GM23338 (cell line): ENCODE results near the gene CANX. TPM values are rescaled to one million over a fixed set of nuclear protein-coding genes. Genes with fewer than 3 reads are reported as not detected.

Source experiments
- ATAC-seq: fragments of 200-7000 bp; cut with Tn5 transposase; 3 replicates; pipeline ENCODE4 v1.9.1; 2020
- DNase-seq: peaks from one replicate; pipeline ENCODE4 v3.0.0-alpha.2; 2015; ENCODE audit warnings: low spot score
- H2AFZ ChIP-seq: fragments of 200-600 bp; sonication (generic); 2 replicates; pipeline ENCODE4 v1.8.0; 2016; ENCODE audit warnings: antibody characterized with exemption, mild to moderate bottlenecking, moderate library complexity
- H3F3A ChIP-seq: fragments of 200-600 bp; sonication (generic); replicated peaks from 2 replicates; pipeline ENCODE4 v1.8.0; 2017; ENCODE audit warnings: antibody characterized with exemption, mixed run types, low read depth
- H3K27ac ChIP-seq: fragments of 200-600 bp; sonication (generic); 2 replicates; pipeline ENCODE4 v1.6.1; 2016; ENCODE audit warnings: low read depth
- H3K27me3 ChIP-seq: fragments of 200-600 bp; sonication (generic); 2 replicates; pipeline ENCODE4 v1.8.0; 2016; ENCODE audit warnings: mild to moderate bottlenecking, mixed run types, moderate library complexity; ENCODE audit not compliant: insufficient read depth
- H3K36me3 ChIP-seq: fragments of 200-600 bp; sonication (generic); 2 replicates; pipeline ENCODE4 v1.8.0; 2016; ENCODE audit warnings: mild to moderate bottlenecking; ENCODE audit not compliant: insufficient read depth
- H3K4me1 ChIP-seq: fragments of 200-600 bp; sonication (generic); 2 replicates; pipeline ENCODE4 v1.8.0; 2016; ENCODE audit warnings: mild to moderate bottlenecking, moderate library complexity; ENCODE audit not compliant: insufficient read depth
- H3K4me2 ChIP-seq: fragments of 200-600 bp; sonication (generic); 2 replicates; pipeline ENCODE4 v1.7.1; 2017; ENCODE audit warnings: mixed run types
- H3K4me3 ChIP-seq: fragments of 200-600 bp; sonication (generic); 2 replicates; pipeline ENCODE4 v1.6.1; 2016; ENCODE audit warnings: mixed run types
- H3K79me2 ChIP-seq: fragments of 200-600 bp; sonication (generic); replicated peaks from 2 replicates; pipeline ENCODE4 v1.8.0; 2017; ENCODE audit warnings: mild to moderate bottlenecking; ENCODE audit not compliant: insufficient read depth
- H3K9me2 ChIP-seq: fragments of 200-600 bp; sonication (generic); 2 replicates; pipeline ENCODE4 v1.8.0; 2017; ENCODE audit not compliant: insufficient read depth
- H4K20me1 ChIP-seq: fragments of 200-600 bp; sonication (generic); replicated peaks from 2 replicates; pipeline ENCODE4 v1.8.0; 2017; ENCODE audit warnings: mild to moderate bottlenecking; ENCODE audit not compliant: insufficient read depth
- H3K27ac Mint-ChIP-seq: 2 replicates; pipeline ENCODE4 v1.8.0; 2020; ENCODE audit warnings: inconsistent platforms, mild to moderate bottlenecking, moderate library complexity, mixed read lengths
- H3K27me3 Mint-ChIP-seq: 3 replicates; pipeline ENCODE4 v1.8.0; 2022; ENCODE audit warnings: low read depth, mild to moderate bottlenecking, moderate library complexity, mixed read lengths, inconsistent platforms; ENCODE audit not compliant: insufficient read depth, poor library complexity
- H3K36me3 Mint-ChIP-seq: 3 replicates; pipeline ENCODE4 v1.8.0; 2021; ENCODE audit warnings: low read depth, mild to moderate bottlenecking, inconsistent platforms, moderate library complexity, mixed read lengths
- H3K4me1 Mint-ChIP-seq: 3 replicates; pipeline ENCODE4 v1.8.0; 2020; ENCODE audit warnings: mild to moderate bottlenecking, inconsistent platforms, mixed read lengths
- H3K4me3 Mint-ChIP-seq: 3 replicates; pipeline ENCODE4 v1.8.0; 2021; ENCODE audit warnings: moderate library complexity, mild to moderate bottlenecking, inconsistent platforms, mixed read lengths
- H3K9me3 Mint-ChIP-seq: 3 replicates; pipeline ENCODE4 v1.8.0; 2020; ENCODE audit warnings: moderate library complexity, mild to moderate bottlenecking, inconsistent platforms, mixed read lengths
- EZH2 ChIP-seq: fragments of 200-600 bp; sonication (generic); IDR thresholded peaks from one replicate; pipeline ENCODE4 v1.8.0; 2017; ENCODE audit warnings: antibody characterized with exemption, mild to moderate bottlenecking, low read depth; ENCODE audit not compliant: unreplicated experiment
- EZH2phosphoT487 ChIP-seq: fragments of 200-600 bp; sonication (generic); IDR thresholded peaks from one replicate; pipeline ENCODE4 v1.8.1; 2018; ENCODE audit warnings: antibody characterized with exemption; ENCODE audit not compliant: unreplicated experiment
- JUNB ChIP-seq: IDR thresholded peaks from one replicate; pipeline ENCODE4 v1.6.1; 2016; ENCODE audit warnings: antibody characterized with exemption; ENCODE audit not compliant: unreplicated experiment
- POLR2AphosphoS5 ChIP-seq: IDR thresholded peaks from 2 replicates; pipeline ENCODE4 v1.6.1; 2016; ENCODE audit warnings: antibody characterized with exemption, low read depth
- ZNF114 ChIP-seq: fragments of 250-450 bp; sonication (Bioruptor Pico); IDR thresholded peaks from 2 replicates; pipeline ENCODE4 v1.5.0; 2020; ENCODE audit warnings: mild to moderate bottlenecking, moderate library complexity
- ZNF331 ChIP-seq: fragments of 250-450 bp; sonication (Bioruptor Pico); IDR thresholded peaks from 2 replicates; pipeline ENCODE4 v1.5.0; 2020; ENCODE audit warnings: low read depth, mild to moderate bottlenecking, moderate library complexity
- polyA plus RNA-seq: library from polyadenylated mRNA; unstranded; fragments of >200 nt; fragmentation: Nextera tagmentation; extraction: Ambion mirVana; gene quantifications from 2 replicates; pipeline ENCODE4 v1.2.1, GENCODE V29; 2016
- total RNA-seq: library from RNA; depleted of rRNA; stranded (reverse); fragments of >200 nt; shearing (Covaris generic); gene quantifications from 2 replicates; pipeline ENCODE4 v1.2.3, GENCODE V29; 2014
- TF ChIP-seq, protein P1 (sequence below): IDR thresholded peaks from one replicate; pipeline ENCODE4 v1.6.1; 2018; ENCODE audit warnings: antibody characterized with exemption; ENCODE audit not compliant: unreplicated experiment
- TF ChIP-seq, protein P2 (sequence below): fragments of 250-450 bp; sonication (Bioruptor Pico); IDR thresholded peaks from 2 replicates; pipeline ENCODE4 v1.5.0; 2020; ENCODE audit warnings: mild to moderate bottlenecking, moderate library complexity

Gene CANX
- total and polyA plus RNA-seq, 2 experiments from 2014 or later = 177 to 530 TPM

GRCh38 chr5:179764056-179764455 is 65.3 kb downstream of the CANX start (continued):
- TF ChIP-seq, protein P1, sequence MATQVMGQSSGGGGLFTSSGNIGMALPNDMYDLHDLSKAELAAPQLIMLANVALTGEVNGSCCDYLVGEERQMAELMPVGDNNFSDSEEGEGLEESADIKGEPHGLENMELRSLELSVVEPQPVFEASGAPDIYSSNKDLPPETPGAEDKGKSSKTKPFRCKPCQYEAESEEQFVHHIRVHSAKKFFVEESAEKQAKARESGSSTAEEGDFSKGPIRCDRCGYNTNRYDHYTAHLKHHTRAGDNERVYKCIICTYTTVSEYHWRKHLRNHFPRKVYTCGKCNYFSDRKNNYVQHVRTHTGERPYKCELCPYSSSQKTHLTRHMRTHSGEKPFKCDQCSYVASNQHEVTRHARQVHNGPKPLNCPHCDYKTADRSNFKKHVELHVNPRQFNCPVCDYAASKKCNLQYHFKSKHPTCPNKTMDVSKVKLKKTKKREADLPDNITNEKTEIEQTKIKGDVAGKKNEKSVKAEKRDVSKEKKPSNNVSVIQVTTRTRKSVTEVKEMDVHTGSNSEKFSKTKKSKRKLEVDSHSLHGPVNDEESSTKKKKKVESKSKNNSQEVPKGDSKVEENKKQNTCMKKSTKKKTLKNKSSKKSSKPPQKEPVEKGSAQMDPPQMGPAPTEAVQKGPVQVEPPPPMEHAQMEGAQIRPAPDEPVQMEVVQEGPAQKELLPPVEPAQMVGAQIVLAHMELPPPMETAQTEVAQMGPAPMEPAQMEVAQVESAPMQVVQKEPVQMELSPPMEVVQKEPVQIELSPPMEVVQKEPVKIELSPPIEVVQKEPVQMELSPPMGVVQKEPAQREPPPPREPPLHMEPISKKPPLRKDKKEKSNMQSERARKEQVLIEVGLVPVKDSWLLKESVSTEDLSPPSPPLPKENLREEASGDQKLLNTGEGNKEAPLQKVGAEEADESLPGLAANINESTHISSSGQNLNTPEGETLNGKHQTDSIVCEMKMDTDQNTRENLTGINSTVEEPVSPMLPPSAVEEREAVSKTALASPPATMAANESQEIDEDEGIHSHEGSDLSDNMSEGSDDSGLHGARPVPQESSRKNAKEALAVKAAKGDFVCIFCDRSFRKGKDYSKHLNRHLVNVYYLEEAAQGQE = no peak
- TF ChIP-seq EZH2 = no peak
- TF ChIP-seq ZNF331 = no peak
- no peak for TF ChIP-seq JUNB
- no peak for TF ChIP-seq ZNF114 (CRISPR knock-in tag)

DNA sequence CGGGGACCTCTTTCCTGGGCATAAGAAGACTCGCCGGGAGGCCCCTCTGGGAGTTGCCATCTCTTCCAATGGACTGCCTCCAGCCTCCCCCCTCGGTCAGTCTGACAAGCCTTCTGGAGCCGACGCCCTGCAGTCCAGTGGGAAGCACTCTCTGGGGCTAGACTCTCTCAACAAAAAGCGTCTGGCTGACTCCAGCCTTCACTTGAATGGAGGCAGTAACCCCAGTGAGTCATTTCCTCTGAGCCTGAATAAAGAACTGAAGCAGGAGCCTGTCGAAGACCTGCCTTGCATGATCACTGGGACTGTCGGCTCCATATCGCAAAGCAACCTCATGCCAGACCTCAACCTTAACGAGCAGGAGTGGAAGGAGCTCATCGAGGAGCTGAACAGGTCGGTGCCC is 66.6 kb downstream of the CANX start:
- H3K4me3 Mint-ChIP-seq = no peak overlapping the region
- no peak for DNase-seq
- peaks cover 36% of the 10 kb centered on the region for H4K20me1 ChIP-seq

More for the DNA sequence above, 66.6 kb downstream of the CANX start:
- no peak for TF ChIP-seq ZNF331
- TF ChIP-seq, protein P1 = no peak
- TF ChIP-seq EZH2phosphoT487 = no peak
- TF ChIP-seq POLR2AphosphoS5 = no peak
- no peak for TF ChIP-seq EZH2
- TF ChIP-seq JUNB = no peak
- TF ChIP-seq, protein P2, sequence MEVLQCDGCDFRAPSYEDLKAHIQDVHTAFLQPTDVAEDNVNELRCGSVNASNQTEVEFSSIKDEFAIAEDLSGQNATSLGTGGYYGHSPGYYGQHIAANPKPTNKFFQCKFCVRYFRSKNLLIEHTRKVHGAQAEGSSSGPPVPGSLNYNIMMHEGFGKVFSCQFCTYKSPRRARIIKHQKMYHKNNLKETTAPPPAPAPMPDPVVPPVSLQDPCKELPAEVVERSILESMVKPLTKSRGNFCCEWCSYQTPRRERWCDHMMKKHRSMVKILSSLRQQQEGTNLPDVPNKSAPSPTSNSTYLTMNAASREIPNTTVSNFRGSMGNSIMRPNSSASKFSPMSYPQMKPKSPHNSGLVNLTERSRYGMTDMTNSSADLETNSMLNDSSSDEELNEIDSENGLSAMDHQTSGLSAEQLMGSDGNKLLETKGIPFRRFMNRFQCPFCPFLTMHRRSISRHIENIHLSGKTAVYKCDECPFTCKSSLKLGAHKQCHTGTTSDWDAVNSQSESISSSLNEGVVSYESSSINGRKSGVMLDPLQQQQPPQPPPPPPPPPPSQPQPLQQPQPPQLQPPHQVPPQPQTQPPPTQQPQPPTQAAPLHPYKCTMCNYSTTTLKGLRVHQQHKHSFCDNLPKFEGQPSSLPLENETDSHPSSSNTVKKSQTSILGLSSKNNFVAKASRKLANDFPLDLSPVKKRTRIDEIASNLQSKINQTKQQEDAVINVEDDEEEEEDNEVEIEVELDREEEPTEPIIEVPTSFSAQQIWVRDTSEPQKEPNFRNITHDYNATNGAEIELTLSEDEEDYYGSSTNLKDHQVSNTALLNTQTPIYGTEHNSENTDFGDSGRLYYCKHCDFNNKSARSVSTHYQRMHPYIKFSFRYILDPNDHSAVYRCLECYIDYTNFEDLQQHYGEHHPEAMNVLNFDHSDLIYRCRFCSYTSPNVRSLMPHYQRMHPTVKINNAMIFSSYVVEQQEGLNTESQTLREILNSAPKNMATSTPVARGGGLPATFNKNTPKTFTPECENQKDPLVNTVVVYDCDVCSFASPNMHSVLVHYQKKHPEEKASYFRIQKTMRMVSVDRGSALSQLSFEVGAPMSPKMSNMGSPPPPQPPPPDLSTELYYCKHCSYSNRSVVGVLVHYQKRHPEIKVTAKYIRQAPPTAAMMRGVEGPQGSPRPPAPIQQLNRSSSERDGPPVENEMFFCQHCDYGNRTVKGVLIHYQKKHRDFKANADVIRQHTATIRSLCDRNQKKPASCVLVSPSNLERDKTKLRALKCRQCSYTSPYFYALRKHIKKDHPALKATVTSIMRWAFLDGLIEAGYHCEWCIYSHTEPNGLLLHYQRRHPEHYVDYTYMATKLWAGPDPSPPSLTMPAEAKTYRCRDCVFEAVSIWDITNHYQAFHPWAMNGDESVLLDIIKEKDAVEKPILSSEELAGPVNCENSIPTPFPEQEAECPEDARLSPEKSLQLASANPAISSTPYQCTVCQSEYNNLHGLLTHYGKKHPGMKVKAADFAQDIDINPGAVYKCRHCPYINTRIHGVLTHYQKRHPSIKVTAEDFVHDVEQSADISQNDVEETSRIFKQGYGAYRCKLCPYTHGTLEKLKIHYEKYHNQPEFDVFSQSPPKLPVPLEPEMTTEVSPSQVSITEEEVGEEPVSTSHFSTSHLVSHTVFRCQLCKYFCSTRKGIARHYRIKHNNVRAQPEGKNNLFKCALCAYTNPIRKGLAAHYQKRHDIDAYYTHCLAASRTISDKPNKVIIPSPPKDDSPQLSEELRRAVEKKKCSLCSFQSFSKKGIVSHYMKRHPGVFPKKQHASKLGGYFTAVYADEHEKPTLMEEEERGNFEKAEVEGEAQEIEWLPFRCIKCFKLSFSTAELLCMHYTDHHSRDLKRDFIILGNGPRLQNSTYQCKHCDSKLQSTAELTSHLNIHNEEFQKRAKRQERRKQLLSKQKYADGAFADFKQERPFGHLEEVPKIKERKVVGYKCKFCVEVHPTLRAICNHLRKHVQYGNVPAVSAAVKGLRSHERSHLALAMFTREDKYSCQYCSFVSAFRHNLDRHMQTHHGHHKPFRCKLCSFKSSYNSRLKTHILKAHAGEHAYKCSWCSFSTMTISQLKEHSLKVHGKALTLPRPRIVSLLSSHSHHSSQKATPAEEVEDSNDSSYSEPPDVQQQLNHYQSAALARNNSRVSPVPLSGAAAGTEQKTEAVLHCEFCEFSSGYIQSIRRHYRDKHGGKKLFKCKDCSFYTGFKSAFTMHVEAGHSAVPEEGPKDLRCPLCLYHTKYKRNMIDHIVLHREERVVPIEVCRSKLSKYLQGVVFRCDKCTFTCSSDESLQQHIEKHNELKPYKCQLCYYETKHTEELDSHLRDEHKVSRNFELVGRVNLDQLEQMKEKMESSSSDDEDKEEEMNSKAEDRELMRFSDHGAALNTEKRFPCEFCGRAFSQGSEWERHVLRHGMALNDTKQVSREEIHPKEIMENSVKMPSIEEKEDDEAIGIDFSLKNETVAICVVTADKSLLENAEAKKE (CRISPR knock-in tag) = no peak
- no peak overlapping the region for H3K4me2 ChIP-seq
- H3F3A ChIP-seq = peaks cover 32% of the 10 kb centered on the region; the same call in 1 of the 2 replicates
- no peaks in the 10 kb centered on the region for H3K9me3 Mint-ChIP-seq
- no peak for ATAC-seq
- peaks cover 47% of the 10 kb centered on the region for H3K36me3 Mint-ChIP-seq
- no peaks in the 10 kb centered on the region for H3K9me2 ChIP-seq
- peaks cover 62% of the 10 kb centered on the region for H3K79me2 ChIP-seq
- H3K27ac Mint-ChIP-seq = no peak overlapping the region
- no peak overlapping the region for H3K4me3 ChIP-seq
- H3K4me1 ChIP-seq = peaks cover 13% of the 10 kb centered on the region; the same call in 1 of the 2 replicates
- H2AFZ ChIP-seq = no peak overlapping the region
- peaks cover 30% of the 10 kb centered on the region for H3K36me3 ChIP-seq
- peaks cover 3% of the 10 kb centered on the region for H3K27me3 Mint-ChIP-seq
- H3K27ac ChIP-seq = no peak overlapping the region
- peaks cover 33% of the 10 kb centered on the region for H3K4me1 Mint-ChIP-seq
- no peaks in the 10 kb centered on the region for H3K27me3 ChIP-seq
